HG03064 (cell line): Measurements from ENCODE around the gene ELK1.
"Not testable (repeated sequence)": the region's sequence is repeated elsewhere in the genome, so short reads cannot be mapped to it uniquely, and the experiment has no call there.

Experiments
- ATAC-seq: cut with Tn5 transposase; IDR thresholded peaks from one replicate; pipeline ENCODE4 v1.9.1; 2021; ENCODE audit warnings: low read depth; ENCODE audit not compliant: unreplicated experiment

The ELK1 gene, protein sequence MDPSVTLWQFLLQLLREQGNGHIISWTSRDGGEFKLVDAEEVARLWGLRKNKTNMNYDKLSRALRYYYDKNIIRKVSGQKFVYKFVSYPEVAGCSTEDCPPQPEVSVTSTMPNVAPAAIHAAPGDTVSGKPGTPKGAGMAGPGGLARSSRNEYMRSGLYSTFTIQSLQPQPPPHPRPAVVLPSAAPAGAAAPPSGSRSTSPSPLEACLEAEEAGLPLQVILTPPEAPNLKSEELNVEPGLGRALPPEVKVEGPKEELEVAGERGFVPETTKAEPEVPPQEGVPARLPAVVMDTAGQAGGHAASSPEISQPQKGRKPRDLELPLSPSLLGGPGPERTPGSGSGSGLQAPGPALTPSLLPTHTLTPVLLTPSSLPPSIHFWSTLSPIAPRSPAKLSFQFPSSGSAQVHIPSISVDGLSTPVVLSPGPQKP

DNA sequence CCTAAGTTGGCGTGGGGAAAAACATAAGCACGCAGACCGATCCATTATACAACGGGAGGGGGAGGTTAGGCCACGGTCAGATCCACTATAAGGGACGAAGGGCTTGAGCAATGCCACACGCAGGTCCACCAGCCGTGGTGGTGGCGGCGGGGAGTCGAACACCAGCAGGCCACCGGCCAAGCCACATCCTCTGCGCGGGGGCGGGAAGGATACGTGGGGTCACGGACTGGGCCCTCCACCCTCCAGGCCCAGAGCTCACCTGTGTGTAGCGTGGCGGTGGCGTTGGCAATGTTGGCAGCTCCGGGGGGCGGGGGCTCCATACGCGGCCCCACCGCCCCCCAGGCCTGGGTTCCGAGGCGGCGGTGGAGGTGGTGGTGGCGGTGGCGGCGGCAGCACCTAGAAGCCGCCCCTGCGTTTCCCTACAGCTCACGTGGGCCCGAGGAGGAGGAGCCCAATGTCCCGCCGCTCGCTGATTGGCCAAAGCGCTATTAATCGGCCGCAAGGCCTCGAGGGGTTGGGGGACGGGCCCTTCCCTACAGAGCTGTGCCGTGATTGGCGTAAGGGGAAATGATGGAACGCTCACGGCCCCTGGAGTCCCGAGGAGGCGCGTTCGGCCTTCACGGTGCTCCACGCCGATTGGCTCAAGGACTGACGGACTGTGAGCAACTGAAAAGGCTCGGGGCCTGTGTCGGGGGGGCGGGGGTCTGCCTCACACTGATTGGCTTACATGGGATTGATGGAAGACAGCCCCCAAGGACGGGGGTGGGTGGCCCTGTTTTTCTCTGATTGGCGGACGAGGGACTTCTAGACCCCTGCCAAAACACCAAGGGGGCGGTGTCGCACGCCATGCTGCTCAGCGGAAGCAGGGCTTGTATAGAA lies at the start of gene ELK1:
Gene ELK1, minus strand, starts transcription at position 400 of the 879 bp plus-strand sequence. CDS start 9,122 bp downstream, outside the sequence.
- ATAC-seq = peak; percentile 89

DNA sequence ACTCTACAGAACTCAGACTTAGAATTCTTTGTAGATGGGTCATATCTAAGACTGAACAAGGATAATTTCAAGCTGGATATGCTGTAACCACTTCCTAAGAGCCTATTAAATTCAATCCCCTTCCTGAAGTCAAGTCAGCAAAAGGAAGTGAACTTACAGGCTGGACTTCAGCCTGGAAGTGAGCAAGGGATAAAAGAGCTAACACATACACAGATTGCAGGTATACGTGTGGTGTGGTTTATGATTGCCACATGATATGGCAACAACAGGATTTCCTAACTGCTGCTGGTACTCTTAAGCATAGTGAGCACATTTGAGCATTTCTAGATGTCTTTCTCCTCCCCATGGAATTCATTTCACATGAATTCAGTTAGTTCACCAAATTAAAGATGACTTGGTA lies 46.8 kb upstream of the ELK1 start:
- no peak for ATAC-seq

- ATAC-seq = no peak
Observed at GRCh38 chrX:47690175-47690574, 39.8 kb upstream of the ELK1 start.

- ATAC-seq = no peak
Observed at GRCh38 chrX:47687263-47687662, 36.9 kb upstream of the ELK1 start.

DNA sequence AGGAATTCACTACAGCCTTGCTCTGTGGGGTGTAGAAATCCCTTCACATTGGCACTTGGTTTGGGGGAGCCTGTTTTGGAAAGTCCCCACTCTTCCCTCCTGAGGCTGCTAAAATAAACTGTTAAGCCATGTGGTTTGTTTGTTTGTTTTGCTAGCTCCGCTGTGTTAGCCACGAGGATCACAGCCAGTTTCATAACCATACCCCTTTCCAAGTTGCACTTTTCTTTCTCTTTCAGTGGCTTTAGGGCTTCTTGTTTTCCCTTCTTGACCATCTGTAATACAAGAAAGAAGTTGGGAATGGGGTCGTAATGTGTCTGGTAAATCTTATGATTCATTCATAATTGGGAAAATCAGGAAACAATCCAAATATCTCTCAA lies 33.5 kb upstream of the ELK1 start:
- no peak for ATAC-seq

- no peak for ATAC-seq
Observed at GRCh38 chrX:47683184-47683828, 32.9 kb upstream of the ELK1 start.

DNA sequence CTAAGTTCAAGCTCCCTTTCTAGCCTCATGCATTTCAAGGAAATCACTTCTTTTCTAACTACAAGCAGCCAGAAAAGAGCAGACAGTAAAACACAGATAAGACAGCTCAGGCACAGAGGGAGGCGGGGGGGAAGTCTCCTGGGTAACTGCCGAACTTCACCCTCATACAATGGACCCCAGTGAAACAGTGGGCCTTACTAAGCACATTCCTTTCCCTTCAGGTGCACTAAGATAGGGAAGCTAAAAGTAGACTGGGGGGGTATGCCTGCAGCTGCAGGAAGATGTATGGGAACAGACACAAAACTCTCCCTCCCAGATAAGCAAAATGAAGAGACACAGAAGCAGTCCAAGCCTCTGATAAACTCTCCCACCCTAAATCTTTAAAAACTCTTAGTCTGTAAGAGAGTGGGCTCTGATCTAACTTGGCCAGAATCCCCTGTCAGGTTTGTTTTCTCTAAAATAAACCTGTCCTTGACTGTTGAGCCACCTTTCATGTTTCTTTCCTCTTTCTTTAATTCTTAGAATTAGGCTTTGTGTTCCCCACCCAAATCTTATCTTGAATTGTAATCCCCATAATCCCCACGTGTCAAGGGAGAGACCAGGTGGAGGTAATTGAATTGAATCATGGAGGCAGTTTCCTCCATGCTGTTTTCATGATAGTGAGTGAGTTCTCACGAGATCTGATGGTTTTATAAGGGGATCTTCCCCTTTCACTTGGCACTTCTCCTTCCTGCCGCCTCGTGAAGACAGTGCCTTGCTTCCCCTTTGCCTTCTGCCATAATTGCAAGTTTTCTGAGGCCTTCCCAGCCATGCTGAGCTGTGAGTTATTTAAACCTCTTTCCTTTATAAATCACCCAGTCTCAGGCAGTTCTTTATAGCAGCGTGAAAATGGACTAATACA lies 25.8 kb upstream of the ELK1 start:
- ATAC-seq = not testable (repeated sequence)

GRCh38 chrX:47674776-47675175 lies 24.4 kb upstream of the ELK1 start:
- ATAC-seq = no peak

GRCh38 chrX:47665797-47666196 lies 15.4 kb upstream of the ELK1 start:
- ATAC-seq = not testable (repeated sequence)

DNA sequence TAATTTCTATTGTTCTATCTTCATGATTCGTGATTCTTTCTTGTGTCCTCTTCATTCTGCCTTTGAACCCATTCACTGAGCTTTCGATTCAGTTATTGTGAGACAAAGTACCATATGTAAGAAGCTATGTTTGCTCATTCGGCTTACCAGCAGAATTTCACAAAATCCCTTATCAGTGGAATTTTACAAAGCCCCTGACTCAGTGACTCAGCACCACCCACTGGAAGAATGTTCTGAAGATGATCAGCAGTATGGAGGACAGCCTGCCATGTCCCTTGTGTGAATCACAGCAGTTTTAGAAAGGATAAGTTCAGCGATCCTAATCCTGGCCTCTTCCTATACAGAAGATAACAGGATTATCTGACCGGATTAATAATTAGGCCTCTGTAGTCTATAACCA lies 14.4 kb upstream of the ELK1 start:
- ATAC-seq = no peak

GRCh38 chrX:47662144-47662657 lies 11.8 kb upstream of the ELK1 start:
- ATAC-seq = no peak

- no peak for ATAC-seq
Observed at GRCh38 chrX:47661539-47661938, 11.2 kb upstream of the ELK1 start.

DNA sequence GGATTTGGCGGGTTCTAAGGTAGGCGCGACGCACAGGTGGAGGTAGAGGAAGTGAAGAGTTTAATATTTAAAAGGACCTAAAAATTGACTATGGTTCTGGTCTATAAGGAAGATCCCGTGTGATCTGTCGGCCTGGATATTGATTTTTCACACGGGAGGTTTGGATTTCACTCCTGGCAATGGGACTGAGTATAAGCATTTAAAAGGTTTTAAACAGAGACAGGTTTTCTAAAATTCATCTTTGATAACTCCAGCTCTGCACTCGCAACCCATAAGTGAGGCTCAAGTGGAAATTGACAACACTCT lies 9.0 kb upstream of the ELK1 start:
- no peak for ATAC-seq

DNA sequence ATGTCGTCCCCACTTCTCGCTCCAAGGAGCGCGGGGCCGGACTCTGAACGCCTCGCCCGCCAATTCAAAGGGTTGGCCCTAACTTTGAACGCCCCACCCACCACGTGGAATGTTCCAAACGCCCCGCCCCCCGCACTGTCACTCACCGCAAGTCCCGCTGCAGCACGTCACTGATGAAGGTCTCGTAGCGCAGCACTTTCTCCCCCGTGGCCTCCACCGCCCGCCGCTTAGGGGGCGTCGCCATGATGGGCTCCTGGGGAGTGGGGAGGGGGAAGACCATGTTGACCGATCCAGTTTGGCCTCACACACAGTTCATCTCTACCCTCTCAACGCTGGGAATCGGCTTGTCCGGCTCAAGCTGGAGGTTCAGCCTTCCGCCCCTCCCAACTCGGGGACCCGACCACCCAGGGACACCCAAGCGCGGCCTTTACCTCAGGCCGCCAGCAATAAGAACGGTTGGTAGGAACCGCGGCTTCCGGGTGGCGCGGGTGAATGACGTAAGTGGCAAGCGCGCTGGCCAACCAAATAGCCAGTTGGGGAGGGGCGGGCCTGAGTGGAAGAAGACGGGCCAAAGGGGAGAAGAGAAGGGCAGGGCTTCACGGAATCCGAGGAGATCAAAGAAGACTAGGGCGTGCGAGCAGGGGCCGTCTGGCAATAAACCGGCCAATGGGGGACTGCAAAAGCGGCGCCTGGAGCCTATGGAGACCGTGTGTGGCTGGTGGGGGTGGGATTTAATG lies 8.5 kb upstream of the ELK1 start, which contains the start of gene UXT:
Gene UXT, minus strand, starts transcription at position 497 of the 737 bp plus-strand sequence. Its CDS starts 253 bp downstream, at position 244.
- ATAC-seq = peak; percentile 72

GRCh38 chrX:47658301-47658683 lies 7.9 kb upstream of the ELK1 start:
- no peak for ATAC-seq

GRCh38 chrX:47651043-47651905 lies 911 bp upstream of the ELK1 start:
- no peak for ATAC-seq

DNA sequence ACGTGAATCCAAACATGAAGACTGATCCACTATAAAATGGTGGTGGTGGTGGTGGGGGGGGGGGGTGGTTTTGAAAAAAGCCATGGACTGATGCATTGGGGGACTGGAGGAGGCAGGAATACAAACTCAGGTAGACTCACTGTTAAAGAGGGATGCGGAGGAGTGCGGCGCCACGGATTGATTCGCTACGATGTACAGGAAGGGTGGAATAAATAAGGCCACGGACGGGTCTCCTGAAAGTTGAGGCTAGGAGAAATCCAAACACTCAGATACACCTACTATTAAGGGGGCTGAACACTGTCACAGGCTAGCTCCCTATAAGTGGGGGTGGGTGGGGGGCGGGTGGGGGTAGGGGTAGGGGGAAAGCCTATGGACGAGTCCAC lies 591 bp downstream of the ELK1 start:
- no peak for ATAC-seq

DNA sequence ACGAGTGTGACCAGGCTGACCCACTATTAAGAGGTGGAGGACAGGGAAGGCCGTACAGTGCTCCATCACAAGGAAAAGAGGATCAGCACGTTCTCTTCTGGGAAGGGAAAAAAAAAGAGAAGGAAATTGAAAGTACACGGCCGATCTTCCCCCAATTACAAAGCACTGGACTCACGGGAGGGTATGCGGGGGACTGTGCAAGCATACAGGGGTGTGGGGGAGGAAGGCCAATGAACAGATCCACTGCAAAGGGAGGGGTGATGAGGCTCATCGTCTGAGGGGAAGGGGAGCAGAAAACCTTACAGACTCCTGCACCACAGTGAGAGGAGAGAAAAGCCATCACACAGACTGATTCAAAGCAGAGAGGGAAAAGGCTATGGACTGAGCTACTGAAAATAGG lies 1.1 kb downstream of the ELK1 start:
- no peak for ATAC-seq
